WTC11 (cell line): ENCODE data around the gene PLAC8.

Source experiments
- SP1 ChIP-seq: sonication (generic); formaldehyde crosslinking; conservative IDR thresholded peaks from 2 replicates; pipeline ENCODE4 v1.8.1; 2022; ENCODE audit warnings: missing genetic modification reagents
- TEAD4 ChIP-seq: sonication (generic); formaldehyde crosslinking; IDR thresholded peaks from 2 replicates; pipeline ENCODE4 v1.8.0; 2022; ENCODE audit warnings: mild to moderate bottlenecking, missing genetic modification reagents

- no peak for TF ChIP-seq TEAD4 (CRISPR knock-in tag)
- no peak for TF ChIP-seq SP1 (CRISPR knock-in tag)
These were observed 32.3 kb upstream of the PLAC8 start for GRCh38 chr4:83146841-83147240.
